Measurements from ENCODE around the gene USP25. TPM values are rescaled to one million over a fixed set of nuclear protein-coding genes. Genes with fewer than 3 reads are reported as not detected.

The USP25 gene
- total and polyA plus RNA-seq, 2 donors (not counting 1 experiment from before 2014, with no cell fraction given): 14.2 to 55.5 TPM

DNA sequence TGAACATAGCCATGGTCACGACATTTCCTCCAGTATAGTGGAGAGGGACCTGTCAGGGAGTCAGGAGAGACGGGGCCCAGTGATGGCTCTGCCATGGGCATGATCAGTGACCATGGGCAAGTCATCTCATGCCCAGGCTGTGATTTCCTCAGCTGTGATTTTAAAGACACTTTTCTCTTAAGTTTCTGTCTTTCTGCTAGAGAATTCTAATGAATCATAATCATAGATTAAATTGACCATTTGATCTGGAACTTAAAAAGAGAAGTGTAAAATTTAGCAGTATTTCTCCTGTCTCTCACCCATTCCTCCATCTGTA is 112.7 kb downstream of the USP25 start:
- Histone ChIP-seq H3K9ac (ENCODE audit: low read length) (no peak overlapping the region), H3K27ac (ENCODE audit: low read length in 2 of 2) (no peak overlapping the region), H3K36me3 (replicated peaks in 1 of 2; ENCODE audit: control extremely low read depth in 1 of 2, control insufficient read depth in 1 of 2, extremely low read depth in 1 of 2, insufficient read depth in 2 of 2, low read length in 1 of 2) (peaks cover 4 to 37% of the 10 kb centered on the region in 2 experiments), H4K20me1 (ENCODE audit: control insufficient read depth, insufficient read depth, low read length, poor library complexity, severe bottlenecking) (no peaks in the 10 kb centered on the region), H2AFZ (ENCODE audit: insufficient read depth, low read depth, low read length, poor library complexity, severe bottlenecking) (no peak overlapping the region), H3K4me3 (ENCODE audit: control extremely low read depth in 1 of 5, extremely low read depth in 1 of 5, insufficient read depth in 1 of 5, low read depth in 2 of 5, low read length in 4 of 5) (no peak overlapping the region), H3K79me2 (ENCODE audit: control insufficient read depth, insufficient read depth, low read length) (no peaks in the 10 kb centered on the region), H3K27me3 (replicated peaks in 1 of 4; ENCODE audit: control extremely low read depth in 1 of 4, control insufficient read depth in 3 of 4, insufficient read depth in 4 of 4, low read length in 3 of 4) (no peaks in the 10 kb centered on the region), H3K4me1 (ENCODE audit: control insufficient read depth in 2 of 2, insufficient read depth in 2 of 2, low read length in 2 of 2) (no peaks in the 10 kb centered on the region), H3K9me3 (ENCODE audit: control extremely low read depth in 1 of 3, control insufficient read depth in 2 of 3, insufficient read depth in 1 of 3, low read length in 2 of 3) (no peaks in the 10 kb centered on the region), H3K4me2 (replicated peaks; ENCODE audit: low read depth, low read length, poor library complexity, severe bottlenecking) (no peak overlapping the region)
- Mint-ChIP-seq H3K27me3 (no peaks in the 10 kb centered on the region), H3K27ac (no peak overlapping the region), H3K4me3 (no peak overlapping the region), H3K9me3 (ENCODE audit: insufficient read depth) (no peaks in the 10 kb centered on the region), H3K4me1 (no peaks in the 10 kb centered on the region)
- WGBS (ENCODE audit: insufficient coverage): 100% methylated on average over 2 of the region's 2 CpGs
- ChIA-PET POLR2A (no interaction called here), CTCF (no interaction called here)
- ATAC-seq (ENCODE audit: low read depth) (no peak), DNase-seq (no peak)
- intact Hi-C loops (cut with micrococcal nuclease): no loop called here
- TF ChIP-seq EZH2 (IDR thresholded peaks at IDR 0.05; ENCODE audit: borderline replicate concordance, insufficient read depth, low read depth, low read length, poor library complexity, severe bottlenecking): no peak
- TF ChIP-seq, protein P1, sequence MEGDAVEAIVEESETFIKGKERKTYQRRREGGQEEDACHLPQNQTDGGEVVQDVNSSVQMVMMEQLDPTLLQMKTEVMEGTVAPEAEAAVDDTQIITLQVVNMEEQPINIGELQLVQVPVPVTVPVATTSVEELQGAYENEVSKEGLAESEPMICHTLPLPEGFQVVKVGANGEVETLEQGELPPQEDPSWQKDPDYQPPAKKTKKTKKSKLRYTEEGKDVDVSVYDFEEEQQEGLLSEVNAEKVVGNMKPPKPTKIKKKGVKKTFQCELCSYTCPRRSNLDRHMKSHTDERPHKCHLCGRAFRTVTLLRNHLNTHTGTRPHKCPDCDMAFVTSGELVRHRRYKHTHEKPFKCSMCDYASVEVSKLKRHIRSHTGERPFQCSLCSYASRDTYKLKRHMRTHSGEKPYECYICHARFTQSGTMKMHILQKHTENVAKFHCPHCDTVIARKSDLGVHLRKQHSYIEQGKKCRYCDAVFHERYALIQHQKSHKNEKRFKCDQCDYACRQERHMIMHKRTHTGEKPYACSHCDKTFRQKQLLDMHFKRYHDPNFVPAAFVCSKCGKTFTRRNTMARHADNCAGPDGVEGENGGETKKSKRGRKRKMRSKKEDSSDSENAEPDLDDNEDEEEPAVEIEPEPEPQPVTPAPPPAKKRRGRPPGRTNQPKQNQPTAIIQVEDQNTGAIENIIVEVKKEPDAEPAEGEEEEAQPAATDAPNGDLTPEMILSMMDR (IDR thresholded peaks at IDR 0.05): no peak

DNA sequence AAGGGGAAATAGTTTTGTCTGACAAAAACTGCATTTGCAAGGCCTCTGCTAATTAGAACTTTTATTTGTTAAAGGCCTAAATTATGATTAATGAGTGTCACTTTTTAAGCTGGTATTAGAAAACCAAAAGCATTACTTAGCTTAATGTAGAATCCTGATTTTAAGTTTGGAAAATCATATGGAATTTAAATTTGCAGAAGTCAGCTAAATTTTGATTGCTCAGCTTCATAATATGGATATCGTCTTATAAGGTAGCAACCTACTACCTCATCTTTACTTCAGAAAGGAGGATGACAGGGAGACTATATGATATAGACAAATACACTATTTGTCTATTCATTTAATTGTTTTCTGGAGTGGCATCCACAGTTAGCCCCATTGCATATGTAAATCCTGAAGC is 114.0 kb downstream of the USP25 start:
- ChIA-PET POLR2A (no interaction called here), CTCF (interaction anchor here (0.6 kb wide), 1 partner anchor 26 kb away, joined by 4 read pairs; no protein-coding TSS in a partner anchor)
- no peak overlapping the region for H3K9ac ChIP-seq (ENCODE audit: low read length)
- no peak overlapping the region for H3K4me3 ChIP-seq (ENCODE audit: control extremely low read depth in 1 of 5, extremely low read depth in 1 of 5, insufficient read depth in 1 of 5, low read depth in 2 of 5, low read length in 4 of 5)
- no peaks in the 10 kb centered on the region for H3K9me3 ChIP-seq (ENCODE audit: control extremely low read depth in 1 of 3, control insufficient read depth in 2 of 3, insufficient read depth in 1 of 3, low read length in 2 of 3)
- H3K4me2 ChIP-seq (replicated peaks; ENCODE audit: low read depth, low read length, poor library complexity, severe bottlenecking): no peak overlapping the region
- H3K27me3 ChIP-seq (replicated peaks in 1 of 4; ENCODE audit: control extremely low read depth in 1 of 4, control insufficient read depth in 3 of 4, insufficient read depth in 4 of 4, low read length in 3 of 4): no peaks in the 10 kb centered on the region
- Mint-ChIP-seq H3K27me3 (no peaks in the 10 kb centered on the region), H3K4me1 (no peaks in the 10 kb centered on the region), H3K9me3 (ENCODE audit: insufficient read depth) (no peaks in the 10 kb centered on the region), H3K4me3 (no peak overlapping the region), H3K27ac (no peak overlapping the region)
- intact Hi-C loops (cut with micrococcal nuclease): no loop called here
- no peak overlapping the region for H2AFZ ChIP-seq (ENCODE audit: insufficient read depth, low read depth, low read length, poor library complexity, severe bottlenecking)
- H3K4me1 ChIP-seq (ENCODE audit: control insufficient read depth in 2 of 2, insufficient read depth in 2 of 2, low read length in 2 of 2): no peaks in the 10 kb centered on the region
- no peaks in the 10 kb centered on the region for H3K79me2 ChIP-seq (ENCODE audit: control insufficient read depth, insufficient read depth, low read length)
- ATAC-seq (ENCODE audit: low read depth): no peak
- no CpG with 5 or more reads among the region's 1 CpG for WGBS (ENCODE audit: insufficient coverage)
- no peak for DNase-seq
- no peak overlapping the region for H3K27ac ChIP-seq (ENCODE audit: low read length in 2 of 2)
- no peaks in the 10 kb centered on the region for H4K20me1 ChIP-seq (ENCODE audit: control insufficient read depth, insufficient read depth, low read length, poor library complexity, severe bottlenecking)
- peaks cover 4 to 39% of the 10 kb centered on the region in 2 experiments for H3K36me3 ChIP-seq (replicated peaks in 1 of 2; ENCODE audit: control extremely low read depth in 1 of 2, control insufficient read depth in 1 of 2, extremely low read depth in 1 of 2, insufficient read depth in 2 of 2, low read length in 1 of 2)
- TF ChIP-seq, protein P1 (IDR thresholded peaks at IDR 0.05): no peak
- TF ChIP-seq EZH2 (IDR thresholded peaks at IDR 0.05; ENCODE audit: borderline replicate concordance, insufficient read depth, low read depth, low read length, poor library complexity, severe bottlenecking): no peak

Data from B cell (primary cell).